Measurements from ENCODE around the gene OXLD1. TPM values are rescaled to one million over a fixed set of nuclear protein-coding genes. Genes with fewer than 3 reads are reported as not detected.
"Not testable (repeated sequence)": the region's sequence is repeated elsewhere in the genome, so short reads cannot be mapped to it uniquely, and the experiment has no call there.

OXLD1 gene
- total and polyA plus RNA-seq, 2 donors (not counting 1 experiment from before 2014, with no cell fraction given): 39.5 to 102 TPM

- Histone ChIP-seq H3K9ac (ENCODE audit: low read length) (no peak overlapping the region), H2AFZ (ENCODE audit: insufficient read depth, low read depth, low read length, poor library complexity, severe bottlenecking) (no peak overlapping the region), H3K4me1 (ENCODE audit: control insufficient read depth in 2 of 2, insufficient read depth in 2 of 2, low read length in 2 of 2) (no peaks in the 10 kb centered on the region), H3K9me3 (ENCODE audit: control extremely low read depth in 1 of 3, control insufficient read depth in 2 of 3, insufficient read depth in 1 of 3, low read length in 2 of 3) (no peaks in the 10 kb centered on the region), H3K4me2 (replicated peaks; ENCODE audit: low read depth, low read length, poor library complexity, severe bottlenecking) (no peak overlapping the region), H4K20me1 (ENCODE audit: control insufficient read depth, insufficient read depth, low read length, poor library complexity, severe bottlenecking) (peaks cover 1% of the 10 kb centered on the region), H3K4me3 (ENCODE audit: control extremely low read depth in 1 of 5, extremely low read depth in 1 of 5, insufficient read depth in 1 of 5, low read depth in 2 of 5, low read length in 4 of 5) (no peak overlapping the region), H3K27ac (ENCODE audit: low read length in 2 of 2) (no peak overlapping the region), H3K27me3 (replicated peaks in 1 of 4; ENCODE audit: control extremely low read depth in 1 of 4, control insufficient read depth in 3 of 4, insufficient read depth in 4 of 4, low read length in 3 of 4) (no peaks in the 10 kb centered on the region), H3K36me3 (replicated peaks in 1 of 2; ENCODE audit: control extremely low read depth in 1 of 2, control insufficient read depth in 1 of 2, extremely low read depth in 1 of 2, insufficient read depth in 2 of 2, low read length in 1 of 2) (peaks cover 0 to 27% of the 10 kb centered on the region in 2 experiments), H3K79me2 (ENCODE audit: control insufficient read depth, insufficient read depth, low read length) (peaks cover 11% of the 10 kb centered on the region)
- ChIA-PET POLR2A (interaction anchor here (0.6 kb wide), 1 partner anchor 437 kb away, joined by 3 read pairs; no protein-coding TSS in a partner anchor), CTCF (no interaction called here)
- intact Hi-C loops (cut with micrococcal nuclease): no loop called here
- H3K4me3 Mint-ChIP-seq: no peak overlapping the region
- 93% methylated on average over 17 of the region's 17 CpGs for WGBS (ENCODE audit: insufficient coverage)
- DNase-seq (no peak), ATAC-seq (ENCODE audit: low read depth) (no peak)
- no peak for TF ChIP-seq EZH2 (IDR thresholded peaks at IDR 0.05; ENCODE audit: borderline replicate concordance, insufficient read depth, low read depth, low read length, poor library complexity, severe bottlenecking)
- TF ChIP-seq, protein P1, sequence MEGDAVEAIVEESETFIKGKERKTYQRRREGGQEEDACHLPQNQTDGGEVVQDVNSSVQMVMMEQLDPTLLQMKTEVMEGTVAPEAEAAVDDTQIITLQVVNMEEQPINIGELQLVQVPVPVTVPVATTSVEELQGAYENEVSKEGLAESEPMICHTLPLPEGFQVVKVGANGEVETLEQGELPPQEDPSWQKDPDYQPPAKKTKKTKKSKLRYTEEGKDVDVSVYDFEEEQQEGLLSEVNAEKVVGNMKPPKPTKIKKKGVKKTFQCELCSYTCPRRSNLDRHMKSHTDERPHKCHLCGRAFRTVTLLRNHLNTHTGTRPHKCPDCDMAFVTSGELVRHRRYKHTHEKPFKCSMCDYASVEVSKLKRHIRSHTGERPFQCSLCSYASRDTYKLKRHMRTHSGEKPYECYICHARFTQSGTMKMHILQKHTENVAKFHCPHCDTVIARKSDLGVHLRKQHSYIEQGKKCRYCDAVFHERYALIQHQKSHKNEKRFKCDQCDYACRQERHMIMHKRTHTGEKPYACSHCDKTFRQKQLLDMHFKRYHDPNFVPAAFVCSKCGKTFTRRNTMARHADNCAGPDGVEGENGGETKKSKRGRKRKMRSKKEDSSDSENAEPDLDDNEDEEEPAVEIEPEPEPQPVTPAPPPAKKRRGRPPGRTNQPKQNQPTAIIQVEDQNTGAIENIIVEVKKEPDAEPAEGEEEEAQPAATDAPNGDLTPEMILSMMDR (IDR thresholded peaks at IDR 0.05): no peak
- H3K27ac Mint-ChIP-seq: no peak overlapping the region
- H3K9me3 Mint-ChIP-seq (ENCODE audit: insufficient read depth): no peaks in the 10 kb centered on the region
- H3K27me3 Mint-ChIP-seq: no peaks in the 10 kb centered on the region
- peaks cover 5% of the 10 kb centered on the region for H3K4me1 Mint-ChIP-seq
Measured at GRCh38 chr17:81676906-81677305, 10.5 kb upstream of the OXLD1 start.

GRCh38 chr17:81675515-81676221 is 9.3 kb upstream of the OXLD1 start:
- H3K4me3 Mint-ChIP-seq; H3K4me1 Mint-ChIP-seq; ATAC-seq (ENCODE audit: low read depth); H3K27ac ChIP-seq (ENCODE audit: low read length in 2 of 2); H3K9me3 Mint-ChIP-seq (ENCODE audit: insufficient read depth); H3K27me3 ChIP-seq (replicated peaks in 1 of 4; ENCODE audit: control extremely low read depth in 1 of 4, control insufficient read depth in 3 of 4, insufficient read depth in 4 of 4, low read length in 3 of 4); H3K9me3 ChIP-seq (ENCODE audit: control extremely low read depth in 1 of 3, control insufficient read depth in 2 of 3, insufficient read depth in 1 of 3, low read length in 2 of 3); H3K4me2 ChIP-seq (replicated peaks; ENCODE audit: low read depth, low read length, poor library complexity, severe bottlenecking); H4K20me1 ChIP-seq (ENCODE audit: control insufficient read depth, insufficient read depth, low read length, poor library complexity, severe bottlenecking); H3K27ac Mint-ChIP-seq; H3K27me3 Mint-ChIP-seq; H3K9ac ChIP-seq (ENCODE audit: low read length); H3K79me2 ChIP-seq (ENCODE audit: control insufficient read depth, insufficient read depth, low read length); H3K4me3 ChIP-seq (ENCODE audit: control extremely low read depth in 1 of 5, extremely low read depth in 1 of 5, insufficient read depth in 1 of 5, low read depth in 2 of 5, low read length in 4 of 5); intact Hi-C loops (cut with micrococcal nuclease); H2AFZ ChIP-seq (ENCODE audit: insufficient read depth, low read depth, low read length, poor library complexity, severe bottlenecking); H3K4me1 ChIP-seq (ENCODE audit: control insufficient read depth in 2 of 2, insufficient read depth in 2 of 2, low read length in 2 of 2): not testable (repeated sequence)
- TF ChIP-seq, protein P1 (IDR thresholded peaks at IDR 0.05): peak; percentile 72
- DNase-seq: peak; percentile 48
- 48% methylated on average over 8 of the region's 18 CpGs for WGBS (ENCODE audit: insufficient coverage)
- POLR2A ChIA-PET: interaction anchor here (0.6 kb wide), 1 partner anchor 53 kb away, joined by 5 read pairs; no protein-coding TSS in a partner anchor
- CTCF ChIA-PET: interaction anchor here (0.7 to 1.2 kb wide), 3 partner anchors 27 to 133 kb away, joined by 3 read pairs; no protein-coding TSS in a partner anchor
- peaks cover 0 to 36% of the 10 kb centered on the region in 2 experiments for H3K36me3 ChIP-seq (replicated peaks in 1 of 2; ENCODE audit: control extremely low read depth in 1 of 2, control insufficient read depth in 1 of 2, extremely low read depth in 1 of 2, insufficient read depth in 2 of 2, low read length in 1 of 2)

Data from B cell (primary cell).